ENCODE results near the gene MTF2. TPM values are rescaled to one million over a fixed set of nuclear protein-coding genes. Genes with fewer than 3 reads are reported as not detected.

The MTF2 gene
- polyA plus RNA-seq, 1 donor: 30.6 TPM

DNA sequence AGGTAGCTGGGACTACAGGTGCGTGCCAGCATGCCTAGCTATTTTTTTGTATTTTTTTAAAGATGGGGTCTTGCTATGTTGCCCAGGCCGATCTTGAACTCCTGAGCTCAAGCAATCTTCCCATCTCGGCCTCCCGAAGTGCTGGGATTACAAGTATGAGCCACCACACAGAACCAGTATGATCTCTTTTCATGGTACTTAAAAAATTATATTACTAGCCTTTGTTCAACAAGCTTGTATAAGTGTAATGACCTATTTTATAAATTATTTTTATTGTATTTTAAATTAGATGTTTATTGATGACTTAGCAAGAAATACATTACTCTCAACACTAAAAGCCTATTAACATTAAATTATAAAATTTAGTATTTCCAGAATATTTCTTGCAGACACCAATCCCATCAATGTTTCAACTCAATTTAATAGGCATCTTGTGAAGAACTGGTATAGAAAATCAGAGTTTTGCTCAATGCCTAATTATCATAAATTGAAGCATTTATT lies 36.0 kb upstream of the MTF2 start:
- Histone ChIP-seq H3K9me3 (ENCODE audit: control insufficient read depth, low read depth, low read length) (no peaks in the 10 kb centered on the region), H3K4me1 (ENCODE audit: control insufficient read depth, insufficient read depth, low read length) (peaks cover 3% of the 10 kb centered on the region), H3K36me3 (ENCODE audit: control insufficient read depth, insufficient read depth, low read length) (no peaks in the 10 kb centered on the region), H3K27me3 (ENCODE audit: control insufficient read depth, insufficient read depth, low read length) (no peaks in the 10 kb centered on the region), H3K4me3 (ENCODE audit: low read length) (peak overlapping the region; percentile 35), H3K27ac (ENCODE audit: low read length) (peak overlapping the region; percentile 72)
- WGBS (ENCODE audit: insufficient coverage, low lambda C conversion rate): 100% methylated on average over 1 of the region's 4 CpGs
- no peak for DNase-seq

DNA sequence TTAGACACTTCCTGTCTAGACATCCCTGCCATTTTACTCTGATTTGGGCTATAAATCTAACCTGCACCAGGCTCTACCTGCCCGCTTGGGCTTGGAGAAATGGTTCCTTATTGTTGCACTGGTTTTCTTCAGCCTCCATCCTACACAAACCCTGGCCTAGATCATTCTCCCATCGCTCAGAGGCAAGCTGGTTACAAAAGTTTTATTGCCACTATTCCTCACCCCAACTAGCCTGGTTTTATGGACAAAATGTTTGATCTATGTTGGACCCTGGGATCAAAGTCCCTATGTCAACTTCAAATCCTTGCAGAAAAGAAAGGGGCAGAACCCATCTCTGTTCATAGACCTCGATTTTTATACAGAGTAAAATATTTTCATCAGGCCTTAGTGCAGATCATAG lies 31.5 kb upstream of the MTF2 start:
- H3K36me3 ChIP-seq (ENCODE audit: control insufficient read depth, insufficient read depth, low read length): no peaks in the 10 kb centered on the region
- no peak overlapping the region for H3K4me3 ChIP-seq (ENCODE audit: low read length)
- no peak overlapping the region for H3K27ac ChIP-seq (ENCODE audit: low read length)
- no peaks in the 10 kb centered on the region for H3K9me3 ChIP-seq (ENCODE audit: control insufficient read depth, low read depth, low read length)
- H3K27me3 ChIP-seq (ENCODE audit: control insufficient read depth, insufficient read depth, low read length): no peaks in the 10 kb centered on the region
- peak in 1 of 2 donors; percentile 22 for DNase-seq
- H3K4me1 ChIP-seq (ENCODE audit: control insufficient read depth, insufficient read depth, low read length): peaks cover 3% of the 10 kb centered on the region
- WGBS (ENCODE audit: insufficient coverage, low lambda C conversion rate): 20% methylated on average over 1 of the region's 3 CpGs

DNA sequence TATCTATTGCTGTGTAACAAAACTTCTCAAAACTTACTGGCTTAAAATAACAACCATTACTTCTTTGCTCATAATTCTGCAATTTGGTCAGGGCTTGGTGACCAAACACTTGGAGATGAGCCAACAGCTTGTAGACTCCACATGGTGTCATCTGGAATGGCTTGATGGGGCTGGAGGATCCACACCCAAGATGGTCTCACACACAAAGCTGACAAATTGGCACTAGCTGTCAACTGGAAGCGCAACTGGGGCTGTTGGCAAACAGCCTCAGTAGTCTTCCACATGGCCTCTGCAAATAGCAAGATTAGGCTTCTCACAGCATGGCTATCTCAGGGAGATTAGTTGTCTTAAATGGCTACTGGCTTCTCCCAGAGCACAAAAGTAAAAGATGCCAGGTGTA lies 27.1 kb upstream of the MTF2 start:
- DNase-seq: no peak
- H3K27me3 ChIP-seq (ENCODE audit: control insufficient read depth, insufficient read depth, low read length): no peaks in the 10 kb centered on the region

DNA sequence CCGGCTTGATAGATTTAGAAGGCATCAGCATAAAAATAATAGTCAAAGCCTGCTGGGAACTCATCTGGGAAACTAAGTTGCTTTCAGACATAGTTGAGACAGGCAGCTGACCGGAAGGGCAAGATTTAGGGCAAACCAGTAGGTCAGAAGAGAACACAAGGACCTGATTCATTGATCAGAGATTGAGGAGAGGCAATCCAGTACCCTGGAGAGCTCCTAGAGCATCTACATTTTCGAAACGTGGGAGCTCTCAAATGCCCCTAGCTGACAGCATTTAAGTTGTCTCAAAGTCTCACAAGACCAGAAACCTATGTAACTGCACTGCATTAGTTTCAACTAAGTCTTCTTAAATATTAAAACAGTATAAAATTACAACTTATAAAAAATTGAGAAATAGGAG lies 22.9 kb upstream of the MTF2 start:
- H3K9me3 ChIP-seq (ENCODE audit: control insufficient read depth, low read depth, low read length): no peaks in the 10 kb centered on the region
- H3K36me3 ChIP-seq (ENCODE audit: control insufficient read depth, insufficient read depth, low read length): no peaks in the 10 kb centered on the region
- no peak overlapping the region for H3K27ac ChIP-seq (ENCODE audit: low read length)
- no peaks in the 10 kb centered on the region for H3K27me3 ChIP-seq (ENCODE audit: control insufficient read depth, insufficient read depth, low read length)
- no peak overlapping the region for H3K4me3 ChIP-seq (ENCODE audit: low read length)
- H3K4me1 ChIP-seq (ENCODE audit: control insufficient read depth, insufficient read depth, low read length): no peaks in the 10 kb centered on the region
- WGBS (ENCODE audit: insufficient coverage, low lambda C conversion rate): no CpG with 5 or more reads among the region's 4 CpGs
- no peak for DNase-seq

More for the DNA sequence above, 27.1 kb upstream of the MTF2 start:
- Histone ChIP-seq H3K36me3 (ENCODE audit: control insufficient read depth, insufficient read depth, low read length) (no peaks in the 10 kb centered on the region), H3K9me3 (ENCODE audit: control insufficient read depth, low read depth, low read length) (no peaks in the 10 kb centered on the region), H3K4me1 (ENCODE audit: control insufficient read depth, insufficient read depth, low read length) (no peaks in the 10 kb centered on the region), H3K27ac (ENCODE audit: low read length) (no peak overlapping the region), H3K4me3 (ENCODE audit: low read length) (no peak overlapping the region)
- no CpG with 5 or more reads among the region's 1 CpG for WGBS (ENCODE audit: insufficient coverage, low lambda C conversion rate)

DNA sequence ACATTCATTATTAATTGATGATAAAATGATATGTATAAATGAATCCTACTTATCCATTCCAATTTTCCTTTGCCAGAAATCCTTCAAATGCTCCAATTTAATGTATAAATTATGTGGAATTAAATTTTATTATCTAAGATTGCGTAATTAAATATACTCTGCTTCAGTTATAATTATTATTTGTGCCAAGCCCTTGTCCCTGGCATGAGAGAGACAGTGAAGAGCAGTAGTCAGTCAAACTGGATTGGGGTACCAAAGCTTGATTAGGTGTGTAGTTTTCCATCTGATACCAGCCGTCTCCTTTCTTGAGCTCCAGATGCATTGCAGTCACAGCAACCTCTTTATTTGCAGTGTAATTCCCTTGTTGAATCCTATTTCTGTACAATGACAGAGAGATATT lies 22.4 kb upstream of the MTF2 start:
- no peaks in the 10 kb centered on the region for H3K4me1 ChIP-seq (ENCODE audit: control insufficient read depth, insufficient read depth, low read length)
- H3K4me3 ChIP-seq (ENCODE audit: low read length): no peak overlapping the region
- H3K36me3 ChIP-seq (ENCODE audit: control insufficient read depth, insufficient read depth, low read length): no peaks in the 10 kb centered on the region
- H3K9me3 ChIP-seq (ENCODE audit: control insufficient read depth, low read depth, low read length): no peaks in the 10 kb centered on the region
- no peak overlapping the region for H3K27ac ChIP-seq (ENCODE audit: low read length)
- WGBS (ENCODE audit: insufficient coverage, low lambda C conversion rate): 80% methylated on average over 1 of the region's 2 CpGs
- DNase-seq: no peak
- H3K27me3 ChIP-seq (ENCODE audit: control insufficient read depth, insufficient read depth, low read length): no peaks in the 10 kb centered on the region

DNA sequence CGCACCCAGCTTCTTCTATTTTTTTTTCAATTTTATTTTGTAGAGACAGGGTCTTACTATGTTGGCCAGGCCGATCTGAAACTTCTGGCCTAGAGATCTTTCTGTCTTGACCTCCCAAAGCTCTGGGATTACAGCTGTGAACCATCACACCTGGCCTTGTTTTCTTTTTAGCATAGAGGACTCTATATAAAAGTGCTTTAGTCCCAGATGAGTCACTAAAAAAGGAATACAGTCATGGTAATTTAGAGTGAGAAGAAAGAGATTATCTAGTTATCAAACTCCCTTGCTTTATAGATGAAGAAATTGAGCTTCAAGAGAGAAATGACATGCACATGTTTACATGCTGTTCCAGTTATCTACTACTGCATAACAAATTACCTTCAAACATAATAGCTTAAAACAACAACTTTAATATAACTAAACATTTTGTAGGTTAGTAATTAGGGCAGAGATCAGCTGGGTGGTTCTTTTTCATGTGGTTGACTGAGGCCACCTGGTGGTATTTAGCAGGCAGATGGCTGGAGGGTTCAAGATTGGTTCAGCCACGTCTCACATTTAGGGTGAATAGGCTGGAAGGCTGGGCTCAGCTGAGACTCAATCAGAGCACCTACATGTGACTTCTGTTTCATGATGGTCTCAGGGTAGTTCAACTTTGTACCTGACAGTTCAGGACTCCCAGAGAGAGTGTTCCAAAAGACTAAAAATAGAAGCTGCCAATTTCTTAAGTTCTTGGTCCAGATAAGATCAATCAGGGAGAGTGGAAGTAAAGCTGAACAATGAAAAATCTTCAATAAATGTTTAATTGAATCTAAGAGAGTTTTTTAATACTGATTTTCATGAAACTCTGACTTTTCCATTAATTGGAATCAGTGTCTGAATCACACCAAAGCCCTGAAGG lies 16.9 kb upstream of the MTF2 start:
- Histone ChIP-seq H3K4me3 (ENCODE audit: low read length) (no peak overlapping the region), H3K27ac (ENCODE audit: low read length) (no peak overlapping the region), H3K9me3 (ENCODE audit: control insufficient read depth, low read depth, low read length) (no peaks in the 10 kb centered on the region), H3K4me1 (ENCODE audit: control insufficient read depth, insufficient read depth, low read length) (no peaks in the 10 kb centered on the region), H3K27me3 (ENCODE audit: control insufficient read depth, insufficient read depth, low read length) (no peaks in the 10 kb centered on the region), H3K36me3 (ENCODE audit: control insufficient read depth, insufficient read depth, low read length) (no peaks in the 10 kb centered on the region)
- WGBS (ENCODE audit: insufficient coverage, low lambda C conversion rate): 40% methylated on average over 1 of the region's 3 CpGs
- peak in 1 of 2 donors; percentile 47 for DNase-seq

- DNase-seq: no peak
- H3K4me1 ChIP-seq (ENCODE audit: control insufficient read depth, insufficient read depth, low read length): peaks cover 3% of the 10 kb centered on the region
- no peaks in the 10 kb centered on the region for H3K9me3 ChIP-seq (ENCODE audit: control insufficient read depth, low read depth, low read length)
- no peak overlapping the region for H3K27ac ChIP-seq (ENCODE audit: low read length)
- H3K27me3 ChIP-seq (ENCODE audit: control insufficient read depth, insufficient read depth, low read length): no peaks in the 10 kb centered on the region
- H3K36me3 ChIP-seq (ENCODE audit: control insufficient read depth, insufficient read depth, low read length): no peaks in the 10 kb centered on the region
- no peak overlapping the region for H3K4me3 ChIP-seq (ENCODE audit: low read length)
- WGBS (ENCODE audit: insufficient coverage, low lambda C conversion rate): no CpG with 5 or more reads among the region's 4 CpGs
Measured at GRCh38 chr1:93076268-93076667, 2.8 kb upstream of the MTF2 start.

GRCh38 chr1:93078203-93078602 lies 880 bp upstream of the MTF2 start:
- Histone ChIP-seq H3K4me1 (ENCODE audit: control insufficient read depth, insufficient read depth, low read length) (peaks cover 8% of the 10 kb centered on the region), H3K36me3 (ENCODE audit: control insufficient read depth, insufficient read depth, low read length) (peaks cover 3% of the 10 kb centered on the region), H3K9me3 (ENCODE audit: control insufficient read depth, low read depth, low read length) (no peaks in the 10 kb centered on the region), H3K4me3 (ENCODE audit: low read length) (peak overlapping the region; percentile 98), H3K27ac (ENCODE audit: low read length) (peak overlapping the region; percentile 95), H3K27me3 (ENCODE audit: control insufficient read depth, insufficient read depth, low read length) (no peaks in the 10 kb centered on the region)
- WGBS (ENCODE audit: insufficient coverage, low lambda C conversion rate): 56% methylated on average over 3 of the region's 3 CpGs
- peak in 1 of 2 donors; percentile 2 for DNase-seq

DNA sequence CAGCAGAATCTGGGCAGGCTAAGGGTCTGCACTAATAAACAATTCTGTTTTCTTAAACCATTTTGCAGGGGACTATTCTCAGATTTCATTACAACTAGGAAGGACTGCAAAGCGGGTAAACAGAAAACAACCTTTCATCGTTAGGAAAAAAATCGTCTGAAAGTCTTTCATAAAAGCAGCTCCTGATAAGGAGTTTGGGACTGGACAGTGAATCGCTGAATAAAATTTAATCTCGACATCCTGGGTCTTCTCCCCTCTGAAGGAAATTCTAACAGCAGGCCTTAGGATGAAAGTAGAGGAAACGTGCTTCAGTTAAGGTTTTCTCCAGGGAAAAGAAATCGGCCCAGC lies 471 bp upstream of the MTF2 start:
- no peak for DNase-seq
- Histone ChIP-seq H3K36me3 (ENCODE audit: control insufficient read depth, insufficient read depth, low read length) (peaks cover 3% of the 10 kb centered on the region), H3K4me3 (ENCODE audit: low read length) (peak overlapping the region; percentile 98), H3K9me3 (ENCODE audit: control insufficient read depth, low read depth, low read length) (no peaks in the 10 kb centered on the region), H3K4me1 (ENCODE audit: control insufficient read depth, insufficient read depth, low read length) (peaks cover 8% of the 10 kb centered on the region), H3K27ac (ENCODE audit: low read length) (peak overlapping the region; percentile 95), H3K27me3 (ENCODE audit: control insufficient read depth, insufficient read depth, low read length) (no peaks in the 10 kb centered on the region)
- 0% methylated on average over 1 of the region's 7 CpGs for WGBS (ENCODE audit: insufficient coverage, low lambda C conversion rate)

- Histone ChIP-seq H3K4me1 (ENCODE audit: control insufficient read depth, insufficient read depth, low read length) (peaks cover 8% of the 10 kb centered on the region), H3K27ac (ENCODE audit: low read length) (peak overlapping the region; percentile 95), H3K36me3 (ENCODE audit: control insufficient read depth, insufficient read depth, low read length) (peaks cover 5% of the 10 kb centered on the region), H3K9me3 (ENCODE audit: control insufficient read depth, low read depth, low read length) (no peaks in the 10 kb centered on the region), H3K4me3 (ENCODE audit: low read length) (peak overlapping the region; percentile 98), H3K27me3 (ENCODE audit: control insufficient read depth, insufficient read depth, low read length) (no peaks in the 10 kb centered on the region)
- 0% methylated on average over 4 of the region's 13 CpGs for WGBS (ENCODE audit: insufficient coverage, low lambda C conversion rate)
- peak in 1 of 2 donors; percentile 63 for DNase-seq
Measured at GRCh38 chr1:93079685-93080141, 630 bp downstream of the MTF2 start.

All from large intestine (tissue), 3 donors.